CD4-positive, alpha-beta T cell treated with Interleukin-6 at 100 ng/mL for 8 hours (primary cell): ENCODE measurements around the gene TRIM33.
"Not testable (repeated sequence)": the region's sequence is repeated elsewhere in the genome, so short reads cannot be mapped to it uniquely, and the experiment has no call there.

ENCODE experiments used
- DNase-seq: peaks from one replicate; pipeline ENCODE4 v3.0.0-alpha.2; 2020; ENCODE audit warnings: mixed read lengths, low spot score

TRIM33 gene

GRCh38 chr1:114510274-114511031, 550 bp downstream of the TRIM33 start:
- DNase-seq: peak; percentile 25

- no peak for DNase-seq
These were observed 1.3 kb downstream of the TRIM33 start for GRCh38 chr1:114509596-114510273.

- DNase-seq: no peak
These were observed 2.6 kb downstream of the TRIM33 start for GRCh38 chr1:114508386-114508898.

- no peak for DNase-seq
These were observed 3.5 kb downstream of the TRIM33 start for GRCh38 chr1:114507513-114507912.

GRCh38 chr1:114505148-114505561, 5.8 kb downstream of the TRIM33 start:
- DNase-seq: no peak

- DNase-seq: no peak
These were observed 7.0 kb downstream of the TRIM33 start for GRCh38 chr1:114503916-114504422.

- no peak for DNase-seq
These were observed 8.9 kb downstream of the TRIM33 start for GRCh38 chr1:114502080-114502479.

GRCh38 chr1:114499478-114499877, 11.5 kb downstream of the TRIM33 start:
- no peak for DNase-seq

GRCh38 chr1:114496089-114496488, 14.9 kb downstream of the TRIM33 start:
- DNase-seq: no peak

GRCh38 chr1:114495486-114495885, 15.5 kb downstream of the TRIM33 start:
- no peak for DNase-seq

GRCh38 chr1:114492978-114493377, 18.0 kb downstream of the TRIM33 start:
- no peak for DNase-seq

- no peak for DNase-seq
These were observed 20.7 kb downstream of the TRIM33 start for GRCh38 chr1:114490274-114490693.

GRCh38 chr1:114488739-114489138, 22.3 kb downstream of the TRIM33 start:
- no peak for DNase-seq

- no peak for DNase-seq
These were observed 25.7 kb downstream of the TRIM33 start for GRCh38 chr1:114485286-114485685.

- DNase-seq: peak; percentile 34
These were observed 28.4 kb downstream of the TRIM33 start for GRCh38 chr1:114482585-114482984.

- DNase-seq: not testable (repeated sequence)
These were observed 31.4 kb downstream of the TRIM33 start for GRCh38 chr1:114479636-114480035.

- no peak for DNase-seq
These were observed 31.9 kb downstream of the TRIM33 start for GRCh38 chr1:114479134-114479533.

- no peak for DNase-seq
These were observed 37.2 kb downstream of the TRIM33 start for GRCh38 chr1:114473796-114474195.

- DNase-seq: no peak
These were observed 38.6 kb downstream of the TRIM33 start for GRCh38 chr1:114472408-114472807.

GRCh38 chr1:114470681-114471080, 40.3 kb downstream of the TRIM33 start:
- DNase-seq: no peak

GRCh38 chr1:114468710-114469468, 42.1 kb downstream of the TRIM33 start:
- DNase-seq: no peak

- DNase-seq: peak; percentile 1
These were observed 43.0 kb downstream of the TRIM33 start for GRCh38 chr1:114468047-114468446.
